ENCODE measurements around the gene TBC1D2. TPM values are rescaled to one million over a fixed set of nuclear protein-coding genes. Genes with fewer than 3 reads are reported as not detected.

Gene TBC1D2
- total and polyA plus RNA-seq, 5 experiments from 2014 or later, result 2.0 to 6.9 (median 5.9) TPM

DNA sequence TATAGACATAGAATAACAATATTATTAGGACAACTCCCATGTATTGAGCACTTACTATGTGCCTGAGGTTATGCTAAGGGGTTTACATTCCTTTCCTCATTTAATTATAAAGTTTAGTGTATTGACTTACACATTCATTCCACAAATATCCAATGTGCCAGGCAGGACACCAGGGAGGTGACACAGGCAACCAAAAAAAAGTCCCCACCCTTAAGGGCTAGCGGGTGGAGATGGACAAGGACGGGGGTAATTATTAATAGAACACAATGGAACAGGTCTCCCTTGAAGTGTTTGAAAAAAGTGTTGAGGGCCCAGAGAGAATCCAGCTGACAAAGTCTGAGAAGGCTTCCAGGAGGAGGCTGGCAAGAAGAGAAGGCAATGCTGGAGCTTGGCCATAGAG lies 5.7 kb downstream of the TBC1D2 start:
- no peaks in the 10 kb centered on the region for H3K9me3 Mint-ChIP-seq
- peak overlapping the region in 1 of 10 donors; percentile 54 for H3K4me3 Mint-ChIP-seq
- peaks cover 20 to 47% (median 43%) of the 10 kb centered on the region in 4 donors for H3K4me1 Mint-ChIP-seq
- POLR2A ChIA-PET, result no interaction called here
- peak overlapping the region in 1 of 10 donors; percentile 3 for H3K27ac Mint-ChIP-seq
- H3K27me3 Mint-ChIP-seq, result no peaks in the 10 kb centered on the region
- H3K36me3 Mint-ChIP-seq, result peaks cover 0 to 19% (median 3%) of the 10 kb centered on the region in 3 donors
- DNase-seq, result no peak
- ATAC-seq, result no peak

DNA sequence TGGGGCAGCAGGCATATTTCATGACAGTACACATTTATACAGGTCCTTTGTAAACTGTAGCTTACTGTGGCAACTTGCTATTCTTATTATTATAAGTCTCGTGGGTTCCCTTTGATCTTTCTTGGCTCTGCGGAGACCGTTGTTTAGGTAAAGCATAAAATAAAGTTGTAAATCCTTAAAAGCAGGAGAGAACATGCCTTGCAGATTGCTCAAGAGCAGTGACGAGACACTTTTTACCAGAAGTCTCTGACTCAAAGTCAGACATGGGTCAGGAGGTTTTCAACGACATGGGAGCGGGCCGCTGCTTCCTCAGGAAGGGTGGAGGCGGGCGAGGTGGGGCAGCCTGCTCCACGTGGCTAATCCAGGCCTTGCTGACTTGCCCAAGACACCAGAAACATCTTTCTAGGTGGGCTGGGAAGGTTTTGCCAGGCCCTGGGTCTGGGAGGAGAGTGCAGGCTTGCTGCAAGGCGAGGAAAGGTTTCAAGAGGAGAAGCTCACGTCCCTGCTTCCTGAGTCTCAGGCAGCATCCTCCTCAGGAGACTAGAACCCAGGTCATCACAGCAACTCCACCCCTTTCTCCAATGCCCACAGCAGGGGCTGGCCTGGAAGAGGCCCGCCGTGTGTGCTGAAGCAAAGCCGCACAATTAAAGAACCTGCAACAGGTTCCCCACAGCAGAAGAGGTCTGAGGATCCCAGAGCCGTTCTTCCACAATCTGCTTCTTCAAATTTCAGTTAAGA lies 6.5 kb downstream of the TBC1D2 start:
- H3K27me3 Mint-ChIP-seq, result no peaks in the 10 kb centered on the region
- no peak overlapping the region for H3K4me3 Mint-ChIP-seq
- DNase-seq (no peak), ATAC-seq (no peak)
- H3K36me3 Mint-ChIP-seq, result peaks cover 0 to 19% (median 3%) of the 10 kb centered on the region in 3 donors
- H3K4me1 Mint-ChIP-seq, result peaks cover 18 to 39% (median 34%) of the 10 kb centered on the region in 4 donors
- POLR2A ChIA-PET, result no interaction called here
- H3K9me3 Mint-ChIP-seq, result no peaks in the 10 kb centered on the region
- peak overlapping the region in 3 of 10 donors; percentile 9 to 59 (median 24) for H3K27ac Mint-ChIP-seq

DNA sequence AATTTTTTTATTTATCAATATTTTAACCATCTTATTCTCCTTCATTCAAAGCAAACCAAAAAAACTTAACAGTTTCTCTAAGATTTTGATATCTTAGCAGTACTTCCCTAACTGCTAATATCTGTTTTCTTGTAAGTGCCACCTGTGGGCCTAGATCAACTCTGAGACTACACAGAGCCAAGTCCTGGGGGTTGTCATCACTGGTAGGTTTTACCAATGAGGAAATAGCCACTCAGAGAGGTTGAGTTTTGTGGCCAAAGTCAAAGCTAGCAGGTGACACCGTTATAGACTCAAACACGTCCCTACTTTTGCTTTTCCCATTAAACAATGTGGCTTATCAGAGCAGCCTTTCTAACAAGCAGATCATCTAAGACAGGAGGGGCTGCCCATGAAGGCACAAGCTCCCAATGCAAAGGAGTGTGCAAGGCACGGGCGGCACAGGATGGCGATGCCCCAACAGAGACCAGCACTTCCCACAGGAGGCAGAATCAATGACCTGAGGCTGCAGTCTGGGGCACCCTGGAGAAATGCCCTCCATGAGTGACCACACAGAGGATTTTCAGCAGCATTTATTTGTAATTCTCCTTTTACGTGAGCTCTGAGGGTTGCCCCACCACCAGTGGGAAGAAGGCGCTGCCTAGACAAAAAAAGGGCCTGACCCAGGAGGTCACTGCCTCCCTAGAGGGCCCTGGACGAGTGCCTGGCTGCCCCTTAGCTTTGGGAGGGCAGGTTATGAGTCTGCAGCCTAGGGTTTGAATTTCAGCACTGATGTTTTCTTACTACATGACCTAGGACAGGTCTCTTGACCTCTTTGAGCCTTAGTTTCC lies 7.4 kb downstream of the TBC1D2 start:
- no peak for ATAC-seq
- Mint-ChIP-seq H3K36me3 (peaks cover 0 to 22% (median 4%) of the 10 kb centered on the region in 3 donors), H3K4me3 (no peak overlapping the region), H3K9me3 (no peaks in the 10 kb centered on the region), H3K27ac (peak overlapping the region in 2 of 10 donors; percentile 9 to 13), H3K27me3 (no peaks in the 10 kb centered on the region), H3K4me1 (peaks cover 9 to 30% (median 26%) of the 10 kb centered on the region in 4 donors)
- POLR2A ChIA-PET, result interaction anchor here (1.9 kb wide), 1 partner anchor 7 kb away, joined by 7 read pairs; the partner anchor contains the start of gene TBC1D2
- no peak for DNase-seq

DNA sequence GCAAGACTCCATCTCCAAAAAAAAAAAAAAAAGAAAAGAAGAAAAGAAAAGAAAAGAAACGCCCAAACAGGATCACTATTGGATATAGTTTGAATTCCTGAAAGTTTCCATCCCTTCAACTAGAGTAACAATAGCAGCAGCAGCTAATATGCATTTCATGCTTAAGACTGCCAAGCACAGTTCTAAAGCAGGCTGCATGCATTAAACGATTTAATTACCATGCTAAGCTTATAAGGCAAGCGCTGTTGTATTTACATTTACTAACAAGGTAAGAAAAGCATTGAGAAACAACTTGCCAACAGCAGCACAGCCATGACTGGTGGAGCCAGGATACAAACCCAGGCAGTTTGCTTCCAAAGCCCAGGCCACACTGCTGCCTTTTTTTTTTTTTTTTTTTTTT lies 13.0 kb downstream of the TBC1D2 start:
- DNase-seq, result no peak
- no peaks in the 10 kb centered on the region for H3K9me3 Mint-ChIP-seq
- POLR2A ChIA-PET, result no interaction called here
- ATAC-seq, result no peak
- no peak overlapping the region for H3K4me3 Mint-ChIP-seq
- H3K36me3 Mint-ChIP-seq, result peaks cover 0 to 26% (median 10%) of the 10 kb centered on the region in 3 donors
- no peaks in the 10 kb centered on the region for H3K27me3 Mint-ChIP-seq
- no peak overlapping the region for H3K27ac Mint-ChIP-seq
- H3K4me1 Mint-ChIP-seq, result peaks cover 0 to 7% (median 5%) of the 10 kb centered on the region in 4 donors

DNA sequence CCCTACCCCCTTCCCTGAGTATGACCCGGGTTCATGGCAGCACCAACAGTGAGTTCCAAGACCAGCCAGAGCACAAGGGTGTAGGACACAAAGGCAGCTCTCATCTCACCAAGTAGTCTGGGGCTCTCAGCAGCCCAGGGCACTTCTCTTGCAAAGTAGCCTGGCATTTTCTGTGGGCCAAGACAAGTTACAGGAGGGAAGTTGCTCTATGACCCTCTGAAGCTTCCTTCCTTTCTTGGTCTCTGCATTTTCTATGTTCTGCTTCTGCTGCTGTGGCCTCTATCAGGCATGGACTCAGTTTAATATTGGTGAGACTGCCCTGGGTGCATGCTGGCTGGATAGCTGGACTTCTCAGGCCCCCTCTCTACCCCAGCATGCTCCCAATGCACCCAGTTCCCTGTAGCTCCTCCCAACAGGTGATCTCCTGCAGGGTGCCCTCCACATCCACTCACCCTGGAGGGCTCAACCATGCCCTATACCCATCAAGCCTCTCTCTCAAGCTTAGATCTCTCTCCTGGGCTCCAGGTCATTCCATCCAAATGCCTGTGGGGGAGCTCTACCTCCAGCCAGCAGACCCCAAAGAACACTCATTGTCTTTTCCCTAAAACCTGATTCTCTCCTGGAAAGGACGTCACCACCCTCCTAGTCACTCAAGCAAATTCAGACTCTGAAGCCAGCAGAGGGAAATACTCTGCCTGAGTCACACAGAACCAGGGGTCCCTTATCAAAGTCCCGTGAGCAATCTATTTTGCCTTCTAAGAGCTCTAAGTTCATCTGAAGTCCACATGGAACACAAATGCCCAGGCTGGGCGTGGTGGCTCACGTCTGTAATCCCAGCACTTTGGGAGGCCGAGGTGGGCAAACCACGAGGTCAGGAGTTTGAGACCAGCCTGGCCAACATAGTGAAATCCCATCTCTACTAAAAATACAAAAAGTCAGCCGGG lies 13.8 kb downstream of the TBC1D2 start:
- ATAC-seq (no peak), DNase-seq (no peak)
- peaks cover 0 to 24% (median 10%) of the 10 kb centered on the region in 3 donors for H3K36me3 Mint-ChIP-seq
- H3K27ac Mint-ChIP-seq, result peak overlapping the region in 2 of 10 donors; percentile 19 to 77
- no peaks in the 10 kb centered on the region for H3K9me3 Mint-ChIP-seq
- POLR2A ChIA-PET, result interaction anchor here (1.2 kb wide), 1 partner anchor 14 kb away, joined by 4 read pairs; the partner anchor contains the start of gene TBC1D2
- H3K27me3 Mint-ChIP-seq, result no peaks in the 10 kb centered on the region
- peaks cover 0 to 7% (median 4%) of the 10 kb centered on the region in 4 donors for H3K4me1 Mint-ChIP-seq
- H3K4me3 Mint-ChIP-seq, result no peak overlapping the region

DNA sequence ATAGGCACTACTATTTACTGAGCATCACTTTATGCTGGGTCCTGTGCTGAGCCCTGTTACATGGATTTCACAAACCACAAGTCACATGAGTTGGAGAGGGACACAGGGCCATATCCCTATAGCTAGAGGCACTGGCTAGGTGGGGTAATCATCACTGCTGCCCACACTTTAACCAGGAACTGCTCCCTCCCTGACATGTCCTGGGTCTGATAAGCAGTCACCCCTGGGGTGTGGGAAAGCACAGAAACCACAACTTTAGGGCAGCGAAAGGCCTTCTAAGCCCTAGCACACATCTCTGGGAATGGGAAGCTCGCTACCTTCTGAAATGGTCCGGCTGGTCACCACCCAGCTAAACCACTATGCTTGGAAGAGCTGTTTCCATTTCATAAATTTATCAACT lies 15.0 kb downstream of the TBC1D2 start:
- ATAC-seq (no peak), DNase-seq (no peak)
- no peaks in the 10 kb centered on the region for H3K27me3 Mint-ChIP-seq
- POLR2A ChIA-PET, result interaction anchor here (1.2 kb wide), 1 partner anchor 15 kb away, joined by 4 read pairs; the partner anchor contains the start of gene TBC1D2
- H3K27ac Mint-ChIP-seq, result no peak overlapping the region
- peaks cover 0 to 21% (median 10%) of the 10 kb centered on the region in 3 donors for H3K36me3 Mint-ChIP-seq
- H3K4me3 Mint-ChIP-seq, result no peak overlapping the region
- H3K4me1 Mint-ChIP-seq, result peaks cover 0 to 7% (median 3%) of the 10 kb centered on the region in 4 donors
- no peaks in the 10 kb centered on the region for H3K9me3 Mint-ChIP-seq

DNA sequence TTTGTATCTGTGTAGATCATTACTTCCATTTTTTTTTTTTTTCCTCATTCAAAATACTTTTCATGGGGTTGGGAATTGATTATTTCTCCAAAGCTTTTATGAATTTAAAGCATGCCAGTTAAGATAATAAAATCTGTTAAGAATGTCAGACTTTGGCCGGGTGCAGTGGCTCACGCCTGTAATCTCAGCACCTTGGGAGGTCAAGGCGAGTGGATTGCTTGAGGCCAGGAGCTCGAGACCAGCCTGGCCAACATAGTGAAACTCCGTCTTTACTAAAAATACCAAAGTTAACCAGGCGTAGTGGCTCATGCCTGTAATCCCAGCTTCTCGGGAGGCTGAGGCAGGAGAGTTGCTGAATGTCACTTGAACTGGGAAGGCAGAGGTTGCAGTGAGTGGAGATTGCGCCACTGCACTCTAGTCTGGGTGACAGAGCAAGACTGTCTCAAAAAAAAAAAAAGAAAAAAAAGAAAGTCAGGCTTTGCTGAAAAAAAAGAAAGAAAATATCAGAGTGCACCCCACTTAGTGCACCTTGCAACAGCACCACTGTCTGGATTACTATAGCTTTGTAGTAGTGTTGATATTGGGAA lies 18.5 kb downstream of the TBC1D2 start:
- H3K27me3 Mint-ChIP-seq, result no peaks in the 10 kb centered on the region
- no peaks in the 10 kb centered on the region for H3K9me3 Mint-ChIP-seq
- DNase-seq, result no peak
- no peak overlapping the region for H3K27ac Mint-ChIP-seq
- ATAC-seq, result no peak
- POLR2A ChIA-PET, result no interaction called here
- peaks cover 0 to 7% (median 3%) of the 10 kb centered on the region in 4 donors for H3K4me1 Mint-ChIP-seq
- H3K4me3 Mint-ChIP-seq, result no peak overlapping the region
- peaks cover 0 to 36% (median 14%) of the 10 kb centered on the region in 3 donors for H3K36me3 Mint-ChIP-seq

DNA sequence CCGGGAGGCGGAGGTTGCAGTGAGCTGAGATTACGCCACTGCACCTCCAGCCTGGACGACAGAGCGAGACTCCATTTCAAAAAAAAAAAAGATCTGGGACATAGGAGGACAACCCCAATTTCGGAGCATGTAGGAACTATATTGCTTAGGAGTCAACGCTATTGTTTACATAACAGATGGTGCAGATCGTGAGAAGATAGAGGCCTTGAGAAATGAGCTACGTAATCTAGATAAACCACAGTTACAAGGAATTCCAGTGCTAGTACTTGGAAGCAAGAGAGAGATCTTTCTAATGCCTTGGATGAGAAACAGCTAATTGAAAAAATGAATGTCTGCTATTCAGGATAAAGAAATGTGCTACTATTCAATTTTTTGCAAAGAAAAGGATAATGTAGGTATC lies 20.3 kb downstream of the TBC1D2 start:
- POLR2A ChIA-PET, result interaction anchor here (0.5 kb wide), 1 partner anchor 825 kb away, joined by 3 read pairs; no protein-coding TSS in a partner anchor
- H3K9me3 Mint-ChIP-seq, result no peaks in the 10 kb centered on the region
- no peak overlapping the region for H3K4me3 Mint-ChIP-seq
- H3K27ac Mint-ChIP-seq, result no peak overlapping the region
- no peaks in the 10 kb centered on the region for H3K4me1 Mint-ChIP-seq
- DNase-seq (no peak), ATAC-seq (no peak)
- no peaks in the 10 kb centered on the region for H3K27me3 Mint-ChIP-seq
- peaks cover 0 to 35% (median 10%) of the 10 kb centered on the region in 3 donors for H3K36me3 Mint-ChIP-seq

DNA sequence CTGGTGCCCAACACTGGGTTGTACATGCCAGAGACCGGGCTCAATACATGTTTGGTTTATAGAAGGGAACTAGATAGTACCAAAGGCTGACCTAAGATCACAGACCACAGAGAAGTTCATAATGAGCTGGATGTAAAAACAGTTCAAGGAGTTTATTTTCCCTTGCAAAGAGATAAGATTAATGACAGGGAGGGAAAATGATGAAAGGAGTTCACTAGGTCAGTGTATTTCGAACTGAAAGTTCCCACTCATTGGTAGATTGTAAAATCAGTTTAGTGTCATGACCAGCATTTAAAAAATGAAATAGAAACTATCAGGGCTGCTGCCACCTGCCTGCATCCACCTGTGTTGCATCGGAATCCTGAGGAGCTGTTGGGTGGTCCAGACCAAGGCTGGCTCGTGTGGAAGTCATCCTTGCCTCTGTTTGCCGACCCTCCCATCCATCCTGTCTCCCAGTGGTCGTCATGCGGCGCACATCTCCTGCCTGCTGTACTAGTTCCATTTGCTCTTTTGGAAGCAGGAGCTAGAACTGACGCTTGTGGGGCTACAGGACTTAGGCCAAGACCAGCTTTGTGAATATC lies 21.1 kb downstream of the TBC1D2 start:
- Mint-ChIP-seq H3K4me1 (no peaks in the 10 kb centered on the region), H3K36me3 (peaks cover 0 to 32% (median 11%) of the 10 kb centered on the region in 3 donors), H3K4me3 (no peak overlapping the region), H3K27me3 (no peaks in the 10 kb centered on the region), H3K27ac (peak overlapping the region in 1 of 10 donors; percentile 46), H3K9me3 (no peaks in the 10 kb centered on the region)
- ATAC-seq (no peak), DNase-seq (no peak)
- POLR2A ChIA-PET, result no interaction called here

DNA sequence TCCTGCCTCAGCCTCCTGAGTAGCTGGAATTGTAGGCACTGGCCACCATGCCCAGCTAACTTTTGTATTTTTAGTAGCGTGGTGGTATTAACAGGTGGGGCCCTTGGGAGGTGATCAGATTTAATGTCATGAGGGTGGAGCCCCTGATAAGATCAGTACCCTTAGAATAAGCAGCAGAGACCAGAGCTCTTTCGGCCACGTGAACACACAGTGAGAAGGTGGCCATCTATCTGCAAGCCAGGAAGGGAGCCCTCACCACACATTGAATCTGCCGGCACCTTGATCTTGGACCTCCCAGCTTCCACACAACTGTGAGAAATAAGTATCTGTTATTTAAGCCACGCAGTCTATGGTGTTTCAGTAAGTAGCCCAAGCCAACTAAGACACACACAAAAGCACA lies 22.5 kb downstream of the TBC1D2 start:
- POLR2A ChIA-PET, result no interaction called here
- no peaks in the 10 kb centered on the region for H3K27me3 Mint-ChIP-seq
- no peak overlapping the region for H3K4me3 Mint-ChIP-seq
- DNase-seq (no peak), ATAC-seq (no peak)
- H3K36me3 Mint-ChIP-seq, result peaks cover 0 to 45% (median 11%) of the 10 kb centered on the region in 3 donors
- no peaks in the 10 kb centered on the region for H3K4me1 Mint-ChIP-seq
- no peak overlapping the region for H3K27ac Mint-ChIP-seq
- H3K9me3 Mint-ChIP-seq, result no peaks in the 10 kb centered on the region

DNA sequence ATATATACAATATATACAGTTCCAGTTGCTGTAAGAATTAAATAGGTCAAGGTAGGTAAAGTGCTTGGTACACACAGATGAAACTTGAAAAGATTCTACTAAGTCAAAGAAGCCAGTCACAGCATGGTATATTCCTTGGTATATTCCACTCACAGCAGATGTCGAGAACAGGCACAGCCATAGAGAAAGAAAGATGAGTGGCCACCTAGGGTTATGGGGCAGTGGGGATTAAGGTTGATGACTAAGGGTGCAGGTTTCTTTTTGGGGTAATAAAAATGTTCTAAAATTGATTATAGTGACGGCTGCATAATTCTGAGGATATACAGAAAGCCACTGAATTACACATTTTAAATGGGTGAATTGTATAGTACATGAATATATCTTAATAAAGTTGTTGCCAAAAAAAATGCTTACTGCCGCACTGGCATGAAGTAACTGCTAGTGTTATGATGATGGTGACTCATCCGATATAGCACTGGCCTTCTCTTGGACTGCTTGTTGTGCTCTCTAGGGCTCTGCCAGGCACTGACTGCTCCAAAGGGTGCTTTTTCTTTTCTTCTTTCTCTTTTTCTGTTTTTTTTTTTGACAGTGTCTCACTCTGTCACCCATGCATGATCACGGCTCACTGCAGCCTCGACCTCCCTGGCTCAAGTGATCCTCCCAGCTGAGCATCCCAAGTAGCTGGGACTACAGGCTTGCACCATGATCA lies 23.5 kb downstream of the TBC1D2 start:
- POLR2A ChIA-PET, result no interaction called here
- Mint-ChIP-seq H3K27ac (no peak overlapping the region), H3K36me3 (peaks cover 0 to 54% (median 11%) of the 10 kb centered on the region in 3 donors)

More for the DNA sequence above, 23.5 kb downstream of the TBC1D2 start:
- H3K9me3 Mint-ChIP-seq, result no peaks in the 10 kb centered on the region
- H3K27me3 Mint-ChIP-seq, result no peaks in the 10 kb centered on the region
- ATAC-seq (no peak), DNase-seq (no peak)
- H3K4me1 Mint-ChIP-seq, result no peaks in the 10 kb centered on the region
- no peak overlapping the region for H3K4me3 Mint-ChIP-seq
